Measurements from ENCODE around the gene ZCCHC13.

GRCh38 chrX:74304016-74304415, at the start of gene ZCCHC13:
- TF ChIP-seq CTCF (IDR thresholded peaks at IDR 0.05) (no peak), POLR2A (IDR thresholded peaks at IDR 0.05) (no peak), EP300 (IDR thresholded peaks at IDR 0.05) (no peak)
